HG02981 (cell line): ENCODE data around the gene STAG1.
"Not testable (repeated sequence)": the region's sequence is repeated elsewhere in the genome, so short reads cannot be mapped to it uniquely, and the experiment has no call there.

Source experiments
- ATAC-seq: cut with Tn5 transposase; IDR thresholded peaks from one replicate; pipeline ENCODE4 v1.9.1; 2021; ENCODE audit warnings: mild to moderate bottlenecking, moderate library complexity; ENCODE audit not compliant: unreplicated experiment

The STAG1 gene

DNA sequence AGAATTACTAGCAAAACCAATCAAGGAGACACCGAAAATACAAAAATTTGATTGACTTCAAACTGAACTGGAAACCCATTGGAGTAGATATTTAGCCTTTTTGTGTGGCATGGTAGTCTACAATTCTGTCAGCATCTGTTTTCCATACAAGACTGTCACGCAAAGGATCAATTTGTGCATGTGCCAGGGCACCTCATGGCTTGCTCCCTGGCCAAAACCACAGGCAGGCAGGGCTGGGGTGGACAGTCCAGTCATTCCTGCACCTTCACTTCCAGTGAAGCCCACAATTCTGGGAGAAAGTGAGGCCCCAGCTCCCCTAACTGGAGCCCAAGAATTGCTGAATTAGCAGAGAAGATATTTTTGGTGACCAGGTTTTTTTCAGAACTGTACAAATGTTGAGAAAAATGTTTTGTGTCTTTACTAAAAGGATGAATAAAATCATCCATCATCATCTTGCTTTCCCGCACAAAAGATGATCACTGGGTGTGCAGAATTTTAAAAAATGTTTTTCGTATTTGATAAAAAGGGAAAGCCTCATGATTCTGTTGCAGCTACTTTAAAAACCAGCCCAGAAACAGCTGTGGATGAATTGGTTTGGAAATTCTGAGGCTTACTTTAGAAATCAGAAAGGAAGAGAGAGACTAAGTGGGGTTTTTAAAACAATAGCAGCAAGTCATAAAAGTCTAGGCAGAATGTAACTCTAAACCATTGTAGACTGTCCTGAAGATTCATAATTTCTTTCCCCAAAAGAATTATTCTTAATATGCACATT, 415.7 kb downstream of the STAG1 start:
- ATAC-seq, result no peak

GRCh38 chr3:136334726-136335125, 417.5 kb downstream of the STAG1 start:
- not testable (repeated sequence) for ATAC-seq

DNA sequence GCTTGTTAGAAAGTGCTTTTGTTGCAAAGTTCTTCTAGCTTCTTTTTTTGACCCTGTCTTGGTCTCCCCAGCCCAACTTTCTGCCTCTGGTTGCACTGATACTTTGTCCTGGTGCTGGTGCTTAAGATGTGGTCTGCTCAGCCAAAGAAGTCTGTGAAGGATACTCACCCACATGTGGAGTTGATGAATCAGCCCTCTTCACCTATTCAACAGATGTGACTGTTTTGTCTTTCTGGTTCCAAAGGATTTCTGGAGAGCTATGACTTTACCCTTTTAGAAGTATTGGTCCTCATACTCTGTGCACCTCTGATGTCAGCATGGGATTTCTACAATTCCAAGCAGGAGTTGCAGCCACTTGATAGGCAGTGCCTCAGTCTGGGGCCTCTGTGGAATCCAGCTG, 418.0 kb downstream of the STAG1 start:
- no peak for ATAC-seq

- ATAC-seq, result no peak
These were observed 419.4 kb downstream of the STAG1 start for GRCh38 chr3:136332776-136333175.

- ATAC-seq, result no peak
These were observed 419.9 kb downstream of the STAG1 start for GRCh38 chr3:136332302-136332701.

DNA sequence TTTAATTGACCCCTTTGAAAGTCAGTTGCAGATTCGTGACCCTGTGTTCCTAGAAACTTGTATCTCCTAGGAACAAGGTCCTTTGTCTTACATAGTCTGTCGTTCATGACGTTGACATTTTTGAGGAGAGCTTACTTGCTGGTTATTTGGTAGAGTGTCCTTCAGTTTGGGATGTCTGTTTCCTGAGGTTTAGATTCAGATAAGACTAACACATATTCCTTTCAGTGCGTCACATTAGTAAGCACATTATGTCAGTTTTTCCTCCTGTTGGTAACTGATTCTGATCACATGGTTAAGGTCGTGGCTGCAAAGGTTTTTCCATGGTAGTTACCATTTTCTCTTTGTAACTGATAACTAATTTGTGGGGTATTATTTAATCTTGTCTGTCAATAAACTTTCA, 421.3 kb downstream of the STAG1 start:
- ATAC-seq, result no peak

- no peak for ATAC-seq
These were observed 422.6 kb downstream of the STAG1 start for GRCh38 chr3:136329593-136329992.

GRCh38 chr3:136327671-136328070, 424.5 kb downstream of the STAG1 start:
- no peak for ATAC-seq

DNA sequence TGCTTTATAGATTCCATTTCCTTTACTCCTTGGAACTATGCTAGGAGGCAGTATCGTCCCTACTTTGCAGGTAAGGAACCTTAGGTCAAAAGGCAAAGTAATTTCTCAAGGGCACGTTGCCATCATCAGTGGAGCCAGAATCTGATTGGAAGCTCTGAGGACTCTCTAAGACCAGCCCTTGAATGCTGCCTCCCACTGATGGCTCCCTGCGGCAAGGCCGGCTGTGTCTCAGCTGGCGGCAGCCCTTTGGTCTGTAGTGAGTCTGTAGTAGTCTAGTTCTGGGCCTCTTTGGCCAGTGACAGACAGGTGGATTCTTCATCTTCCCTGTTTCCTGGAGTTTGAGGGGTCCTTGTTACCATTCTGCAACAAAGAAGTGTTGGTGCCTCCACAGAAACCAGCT, 425.9 kb downstream of the STAG1 start:
- ATAC-seq, result no peak

DNA sequence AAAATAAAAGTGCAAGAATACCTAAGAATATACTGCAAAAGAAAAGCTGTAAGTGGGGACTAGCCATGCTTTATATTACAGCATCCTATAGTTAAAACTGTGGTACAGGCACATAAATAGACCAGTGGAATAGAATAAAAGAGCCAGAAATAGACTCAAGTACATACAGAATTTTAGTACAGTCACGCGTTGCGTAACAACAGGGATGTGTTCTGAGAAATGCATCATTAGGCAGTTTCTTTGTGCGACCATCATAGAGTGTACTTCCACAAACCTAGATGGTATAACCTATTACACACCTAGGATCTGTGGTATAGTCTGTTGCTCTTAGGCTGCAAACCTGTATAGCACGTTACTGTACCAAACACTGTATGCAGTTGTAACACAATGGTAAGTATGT, 440.2 kb downstream of the STAG1 start:
- ATAC-seq, result no peak

DNA sequence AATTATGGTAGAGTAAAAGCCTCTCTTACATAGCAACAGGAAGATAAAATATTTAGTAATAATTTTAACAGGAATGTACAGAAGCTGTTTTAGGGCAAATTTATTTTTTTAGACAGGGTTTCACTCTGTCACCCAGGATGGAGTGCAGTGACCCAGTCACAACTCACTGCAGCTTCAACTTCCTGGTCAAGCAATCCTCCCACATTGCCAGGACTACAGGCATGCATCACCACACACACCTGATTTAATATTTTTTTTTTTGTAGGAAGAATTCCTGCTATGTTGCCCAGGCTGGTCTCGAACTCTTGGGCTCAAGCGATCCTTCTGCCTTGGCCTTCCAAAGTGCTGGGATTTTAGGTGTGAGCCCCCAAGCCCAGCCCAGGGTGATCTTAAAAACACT, 440.9 kb downstream of the STAG1 start:
- no peak for ATAC-seq

- no peak for ATAC-seq
These were observed 446.3 kb downstream of the STAG1 start for GRCh38 chr3:136305879-136306278.

GRCh38 chr3:136300444-136300843, 451.7 kb downstream of the STAG1 start:
- ATAC-seq, result no peak

DNA sequence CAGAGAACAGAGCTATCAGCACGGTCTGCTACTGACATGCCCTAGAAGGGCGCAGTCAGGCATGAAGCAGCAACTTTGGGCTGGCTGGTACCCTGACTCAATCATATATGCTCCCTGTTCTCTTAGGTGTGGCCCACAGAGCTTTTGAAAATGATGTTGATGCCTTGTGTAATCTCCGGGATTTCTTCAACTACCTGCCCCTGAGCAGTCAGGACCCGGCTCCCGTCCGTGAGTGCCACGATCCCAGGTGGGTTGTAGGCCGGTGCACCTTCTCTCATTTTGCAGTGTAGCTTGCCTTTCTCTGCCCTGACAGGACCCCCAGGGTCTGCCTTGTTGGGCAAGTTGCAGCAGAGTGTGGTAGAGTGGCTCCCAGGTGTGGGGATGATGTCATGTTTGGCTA, 454.4 kb downstream of the STAG1 start:
- no peak for ATAC-seq

DNA sequence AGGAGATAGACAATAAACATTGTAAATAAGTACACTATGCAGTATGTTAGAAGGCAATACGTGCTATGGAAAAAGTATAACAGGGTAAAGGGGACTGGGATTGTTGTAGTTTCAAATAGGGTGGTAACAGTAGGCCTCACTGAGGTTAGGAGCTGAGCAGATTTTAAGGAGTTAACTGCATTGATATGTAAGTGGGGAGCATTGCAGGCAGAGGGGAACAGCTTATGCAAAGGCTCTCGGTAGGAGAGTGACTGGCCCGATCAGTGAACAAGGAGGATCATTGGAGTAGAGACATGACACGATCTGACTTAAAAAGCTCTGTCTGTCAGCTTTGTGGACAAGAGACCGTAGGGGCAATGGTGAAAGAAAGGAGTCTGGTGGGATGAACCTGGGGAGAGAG, 455.2 kb downstream of the STAG1 start:
- ATAC-seq, result no peak

DNA sequence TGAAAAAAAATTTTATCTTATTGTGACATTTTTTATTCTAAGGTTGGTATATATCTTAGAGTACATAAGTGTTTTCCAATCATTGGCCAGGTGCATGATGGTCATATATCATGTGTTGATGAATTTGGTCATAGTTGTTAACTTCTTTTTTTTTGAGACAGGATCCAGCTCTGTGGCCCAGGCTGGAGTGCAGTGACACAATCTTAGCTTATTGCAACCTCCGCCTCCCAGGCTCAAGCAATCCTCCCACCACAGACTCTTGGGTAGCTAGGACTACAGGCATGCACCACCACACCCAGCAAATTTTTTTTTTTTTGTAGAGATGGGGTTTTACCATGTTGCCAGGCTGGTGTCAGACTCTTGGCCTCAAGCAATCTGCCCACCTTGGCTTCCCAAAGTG, 458.0 kb downstream of the STAG1 start:
- ATAC-seq, result no peak

GRCh38 chr3:136293279-136293678, 458.9 kb downstream of the STAG1 start:
- ATAC-seq, result no peak

DNA sequence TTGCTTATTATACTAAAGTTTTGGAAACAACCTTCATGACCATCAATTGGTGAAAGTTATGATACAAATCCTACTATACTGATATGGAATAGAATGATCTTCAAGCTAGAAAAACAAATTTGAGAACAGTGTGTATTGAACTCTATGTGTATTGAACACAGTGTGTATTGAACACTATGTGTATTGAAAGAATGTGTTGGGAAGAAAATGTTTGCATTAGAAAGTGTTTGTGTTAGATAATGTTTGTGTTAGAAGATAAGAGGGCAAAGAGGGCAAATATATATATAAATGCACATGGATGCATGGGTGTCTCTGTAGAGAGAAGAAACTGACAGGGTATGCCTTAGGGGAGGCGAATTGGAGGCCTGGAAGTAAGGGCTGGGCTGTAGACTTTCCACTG, 459.7 kb downstream of the STAG1 start:
- no peak for ATAC-seq

- no peak for ATAC-seq
These were observed 460.9 kb downstream of the STAG1 start for GRCh38 chr3:136291302-136291701.
